Stimulated activated CD4-positive, alpha-beta T cell treated with anti-CD3 and anti-CD28 coated beads, TNF-alpha, amount 100 ng/mL, for 1 hour (primary cell): ENCODE results near the gene CDKL4.
"Not testable (repeated sequence)": the region's sequence is repeated elsewhere in the genome, so short reads cannot be mapped to it uniquely, and the experiment has no call there.

Source experiments
- DNase-seq, 3 donors: peaks; one replicate each; pipeline ENCODE4 v3.0.0-alpha.2; 2020; ENCODE audit warnings: low read depth in 3 of 3, low spot score in 1 of 3

The CDKL4 gene

DNA sequence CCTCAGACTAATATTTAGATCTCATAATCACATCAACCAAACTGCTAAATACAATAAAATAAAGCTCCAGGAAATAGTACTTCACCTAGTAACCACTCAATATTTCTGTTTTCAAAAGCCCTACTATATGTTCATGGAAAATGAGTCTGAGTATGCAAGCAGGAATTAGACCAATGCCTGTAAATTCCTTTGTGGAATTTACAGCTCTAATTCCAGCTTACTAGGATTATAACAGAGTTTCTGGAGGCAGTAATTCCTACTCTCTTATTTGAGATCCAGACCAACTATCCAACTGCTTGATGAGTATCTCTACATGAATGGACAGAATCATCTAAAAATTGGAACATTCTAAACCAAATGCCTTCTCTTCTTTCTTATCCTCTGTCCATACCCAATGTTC lies 11.6 kb downstream of the CDKL4 start:
- no peak for DNase-seq

DNA sequence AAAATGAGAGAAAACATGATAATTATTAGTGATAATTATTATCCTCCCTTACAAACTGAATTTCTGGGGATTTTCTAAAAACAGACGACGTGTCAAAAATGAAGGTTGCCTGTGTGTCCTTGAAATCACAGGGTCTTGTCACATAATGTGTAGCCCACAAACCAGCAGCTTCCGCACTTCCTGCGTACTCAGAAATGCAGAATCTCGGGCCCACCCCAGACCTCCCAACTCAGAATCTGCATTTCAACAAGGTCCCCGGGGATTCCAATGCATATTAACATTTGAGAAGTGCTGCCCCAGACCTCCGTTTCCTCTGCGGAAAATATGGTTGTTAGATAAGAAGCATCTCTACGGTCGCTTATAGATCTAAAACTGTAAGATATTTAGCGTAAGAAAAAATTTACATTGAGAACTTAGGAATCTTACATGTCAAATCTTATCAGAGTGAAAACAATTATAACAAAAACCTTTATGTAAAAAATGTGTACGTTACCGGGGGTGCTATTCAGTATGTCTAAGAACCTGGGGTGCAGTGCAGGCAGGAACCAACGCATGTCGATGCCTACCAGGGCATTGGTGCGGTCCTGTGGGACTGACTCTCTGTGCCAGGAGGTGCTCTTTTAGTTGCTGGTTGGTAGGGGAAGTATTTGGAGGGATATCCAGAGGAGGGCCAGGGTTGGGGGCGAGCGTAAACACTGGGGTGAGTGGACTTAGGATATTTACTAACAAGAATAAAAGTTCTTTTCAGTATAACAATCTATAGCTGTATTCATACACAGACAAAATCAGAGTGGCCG lies 15.2 kb downstream of the CDKL4 start:
- no peak for DNase-seq

DNA sequence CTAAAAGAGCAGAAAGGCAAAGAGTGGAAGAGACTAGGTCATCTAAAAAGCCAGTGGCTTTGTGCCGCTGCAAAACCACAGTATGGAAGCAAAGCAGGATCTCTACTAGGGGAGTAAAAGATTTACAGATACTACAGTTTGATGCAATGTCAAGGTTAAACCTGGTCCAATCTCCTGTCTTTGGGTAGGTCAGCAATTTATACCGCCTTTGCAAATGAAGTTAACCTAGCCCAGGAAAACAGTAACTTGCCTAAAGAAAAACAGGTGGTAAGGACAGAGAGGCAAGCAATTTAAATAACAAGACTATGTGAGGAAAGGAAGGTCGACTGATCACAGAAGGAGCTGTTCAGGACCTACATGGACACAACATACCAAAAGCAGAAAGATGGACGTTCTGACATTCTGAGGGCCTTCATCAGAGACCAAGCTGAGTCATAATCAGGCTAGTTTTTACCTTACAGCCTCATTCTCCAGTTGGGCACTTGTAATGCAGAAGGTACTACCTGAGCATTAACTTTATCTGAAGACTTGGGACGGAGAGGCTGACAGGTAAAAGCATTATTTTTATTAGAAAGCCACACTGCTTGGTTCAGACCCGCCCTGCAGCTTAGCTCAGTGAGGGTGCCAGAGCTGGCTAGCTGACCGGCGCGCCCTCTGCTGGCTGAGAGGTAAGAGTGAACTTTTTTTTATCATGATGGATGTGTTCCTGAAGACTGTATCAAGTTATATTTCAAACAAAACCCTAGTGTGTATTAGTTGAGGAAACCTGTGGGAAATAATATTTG lies 15.9 kb downstream of the CDKL4 start:
- DNase-seq = peak; percentile 59 to 79 (median 62)

DNA sequence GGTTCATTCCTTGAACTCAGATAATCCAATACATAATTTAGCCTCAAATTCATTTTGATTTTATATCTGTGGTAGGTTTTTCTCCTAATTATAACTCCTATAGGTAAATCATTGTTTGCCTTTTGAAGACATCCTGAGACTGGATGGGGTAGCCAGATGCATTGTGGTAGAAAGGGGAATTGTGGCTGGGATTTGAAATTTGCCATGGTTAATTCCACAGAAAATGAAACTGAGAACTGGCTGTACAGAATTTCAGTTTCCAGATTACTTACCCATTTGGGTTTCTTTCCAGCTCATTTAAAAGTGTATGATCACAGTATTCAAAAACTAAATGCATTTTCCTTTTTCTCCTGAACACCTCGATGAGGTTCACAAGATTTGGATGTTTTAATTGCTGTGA lies 18.2 kb downstream of the CDKL4 start:
- DNase-seq = no peak

DNA sequence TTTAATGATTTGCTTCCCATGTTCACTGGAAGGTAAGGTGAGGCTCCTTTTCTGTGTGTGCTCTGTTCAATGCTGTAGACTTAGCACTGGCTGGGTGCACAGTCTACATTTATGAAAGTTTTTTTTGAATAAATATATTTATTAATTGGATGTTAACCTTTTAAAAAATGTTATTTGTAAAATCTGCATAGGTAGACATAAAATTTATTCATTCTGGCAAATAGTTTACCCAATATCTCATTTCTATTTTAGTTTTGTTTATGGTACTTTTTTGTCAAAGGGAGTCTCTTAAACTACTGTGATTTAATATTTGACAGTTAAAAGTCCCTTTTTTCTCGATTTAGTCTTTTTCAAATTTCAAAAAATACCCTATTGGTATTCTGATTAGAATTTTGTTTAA lies 19.9 kb downstream of the CDKL4 start:
- DNase-seq = no peak

DNA sequence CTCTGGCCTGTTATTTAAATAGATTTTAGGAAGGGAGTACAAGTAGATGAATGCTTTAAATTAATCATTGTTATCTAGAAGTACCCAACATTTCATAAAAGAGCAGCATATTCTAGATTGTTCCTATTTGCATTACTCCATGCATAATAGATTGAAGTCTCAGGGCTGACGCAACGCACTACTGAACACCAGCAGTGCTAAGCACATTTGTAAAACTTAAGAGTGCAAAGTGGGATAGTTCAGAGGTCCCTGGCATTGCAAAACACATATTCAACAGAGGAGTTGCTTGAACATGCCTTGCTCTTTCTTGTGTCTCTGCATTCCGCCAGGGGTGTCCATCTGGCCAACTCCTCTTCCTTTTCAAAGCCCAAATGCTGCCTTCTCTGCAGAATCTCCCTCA lies 22.3 kb downstream of the CDKL4 start:
- DNase-seq = no peak

DNA sequence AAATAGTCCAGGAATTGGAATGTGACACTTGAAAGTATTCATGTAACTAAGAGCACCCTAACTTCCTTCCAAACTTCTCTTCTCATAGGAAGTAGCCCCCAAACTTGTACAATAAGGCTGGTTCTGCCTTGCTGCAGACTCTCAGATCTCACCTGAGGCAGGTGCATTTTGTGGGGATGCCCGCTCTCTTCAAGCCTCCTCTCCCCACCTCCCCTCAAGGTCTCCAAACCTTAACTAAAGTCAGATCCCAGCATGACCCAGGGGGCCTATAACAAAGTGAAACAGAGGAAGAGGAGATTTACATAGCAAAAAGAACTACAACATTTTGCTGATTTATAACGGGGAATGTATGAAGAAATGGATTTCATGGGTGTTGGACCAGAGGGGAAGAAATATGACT lies 23.6 kb downstream of the CDKL4 start:
- DNase-seq = no peak

DNA sequence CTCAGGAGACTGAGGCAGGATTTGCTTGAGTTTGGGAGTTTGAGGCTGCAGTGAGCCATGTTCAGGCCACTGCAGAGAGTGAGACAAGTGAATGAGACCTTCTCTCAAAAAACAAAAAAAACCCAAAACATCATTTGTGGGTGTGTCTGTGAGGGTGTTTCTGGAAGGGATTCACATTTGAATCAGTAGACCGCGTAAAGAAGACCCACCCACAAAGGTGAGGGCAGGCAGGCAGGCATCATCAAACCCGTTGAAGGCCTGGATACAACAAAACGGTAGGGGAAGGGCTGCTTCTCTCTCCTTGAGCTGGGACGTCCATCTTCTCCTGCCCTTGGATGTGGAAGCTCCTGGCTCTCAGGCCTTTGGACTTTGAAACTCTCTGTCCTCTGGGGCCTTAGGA lies 25.4 kb downstream of the CDKL4 start:
- no peak for DNase-seq

DNA sequence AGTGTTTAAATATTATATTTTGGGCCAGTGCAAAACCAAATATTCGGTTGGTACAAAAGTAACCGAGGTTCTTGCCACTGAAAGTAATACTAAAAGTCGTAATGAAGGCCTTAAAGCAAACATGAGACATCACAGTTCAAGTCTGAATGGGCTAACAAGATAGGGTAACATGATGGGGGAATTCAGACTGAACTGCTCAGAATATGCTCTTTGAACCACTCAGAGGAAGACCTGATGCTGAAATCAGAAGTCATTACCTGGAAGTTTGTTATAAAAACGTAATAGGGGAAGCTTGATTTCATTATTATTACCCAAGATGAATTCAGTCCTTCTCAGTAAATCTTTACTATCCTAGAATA lies 26.6 kb downstream of the CDKL4 start:
- DNase-seq = no peak

DNA sequence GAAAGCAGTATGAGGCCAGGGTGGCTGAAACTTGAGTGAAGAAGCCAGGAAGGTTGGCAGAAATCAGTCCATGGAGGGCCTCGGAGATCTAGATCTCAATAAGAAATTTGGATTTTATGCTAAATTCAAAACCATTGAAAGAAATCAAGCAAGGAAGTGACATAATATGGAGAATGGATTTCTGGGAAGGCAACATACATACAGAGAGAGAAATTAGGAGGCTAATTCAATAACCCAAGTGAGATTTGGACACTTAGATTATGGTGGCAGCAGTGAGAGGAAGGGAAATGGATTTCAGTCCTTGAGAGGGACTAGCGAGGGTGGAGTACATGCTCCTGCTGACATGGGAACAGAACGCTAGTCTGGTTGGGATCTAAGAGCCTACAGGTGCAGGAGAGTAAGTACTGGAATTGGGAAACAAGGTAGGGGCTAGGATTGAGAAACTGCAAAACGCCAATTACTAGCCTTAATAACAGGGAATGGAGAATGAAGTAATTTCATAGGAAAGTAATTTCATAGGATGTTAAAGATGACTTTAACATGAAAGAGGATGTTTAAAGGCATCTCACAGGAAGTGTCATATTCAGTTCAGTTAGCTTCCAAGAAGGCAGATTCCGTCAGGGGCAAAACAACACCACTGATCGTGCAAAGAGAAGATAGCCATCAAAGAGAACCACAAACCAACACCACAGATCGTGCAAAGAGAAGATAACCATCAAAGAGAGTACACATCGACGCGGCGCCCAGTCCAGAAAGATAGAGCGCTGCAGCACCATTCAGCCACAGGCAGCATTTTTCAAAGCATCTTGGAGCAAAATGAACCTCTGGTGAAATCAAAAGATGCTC lies 27.2 kb downstream of the CDKL4 start:
- peak; percentile 9 to 57 (median 29) for DNase-seq

DNA sequence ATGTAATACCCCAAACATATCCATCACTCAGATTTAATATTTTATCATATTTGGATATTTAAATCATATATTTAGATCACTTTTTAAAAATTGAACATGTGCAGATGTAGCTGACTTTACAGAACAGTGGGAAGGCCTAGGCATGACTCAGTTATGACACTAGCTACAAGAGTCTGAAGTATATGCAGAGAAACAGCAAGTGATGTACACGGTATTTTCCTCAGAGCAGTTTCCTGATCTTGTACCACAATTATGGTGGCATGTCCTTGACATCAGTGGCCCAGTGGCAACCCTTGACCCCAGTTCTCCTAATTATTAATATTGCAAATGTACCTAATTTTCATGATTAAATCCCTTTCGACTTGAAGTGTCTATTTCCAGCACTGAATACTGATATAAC lies 28.2 kb downstream of the CDKL4 start:
- no peak for DNase-seq

DNA sequence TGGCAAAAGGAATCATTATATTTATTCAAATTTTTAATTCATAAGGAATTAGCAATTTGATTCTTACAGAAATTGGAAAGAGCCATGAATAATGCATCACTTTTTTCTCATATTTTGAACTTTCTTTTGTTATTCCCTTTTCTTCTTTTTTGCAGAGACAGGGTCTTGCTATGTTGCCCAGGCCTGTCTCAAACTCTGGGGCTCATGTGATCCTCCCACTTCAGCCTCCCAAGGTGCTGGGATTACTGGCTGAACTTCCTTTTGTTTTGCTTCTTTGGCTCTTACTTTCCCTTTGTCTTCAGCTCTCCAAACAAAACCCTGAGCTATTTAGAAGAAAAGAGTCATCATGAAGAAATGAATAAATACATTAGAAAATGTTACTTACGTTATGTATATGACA lies 30.8 kb downstream of the CDKL4 start:
- DNase-seq = no peak

DNA sequence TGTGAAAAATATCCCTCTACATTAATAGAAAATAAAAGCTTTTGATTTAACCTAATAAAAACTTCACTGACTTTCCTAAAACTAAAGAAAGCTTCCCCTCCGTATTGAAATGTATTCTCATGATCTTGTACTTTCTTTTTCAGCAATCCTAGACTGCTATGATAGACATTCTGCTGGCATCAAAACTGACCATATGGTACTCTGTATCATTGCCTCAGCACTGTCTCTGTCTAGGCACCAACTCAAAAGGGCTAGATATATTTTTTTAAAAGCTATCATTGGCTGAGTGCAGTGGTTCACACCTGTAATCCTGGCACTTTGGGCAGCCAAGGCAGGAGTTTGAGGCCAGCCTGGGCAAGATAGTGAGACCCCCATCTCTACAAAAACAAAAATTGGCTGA lies 32.9 kb downstream of the CDKL4 start:
- DNase-seq = no peak

DNA sequence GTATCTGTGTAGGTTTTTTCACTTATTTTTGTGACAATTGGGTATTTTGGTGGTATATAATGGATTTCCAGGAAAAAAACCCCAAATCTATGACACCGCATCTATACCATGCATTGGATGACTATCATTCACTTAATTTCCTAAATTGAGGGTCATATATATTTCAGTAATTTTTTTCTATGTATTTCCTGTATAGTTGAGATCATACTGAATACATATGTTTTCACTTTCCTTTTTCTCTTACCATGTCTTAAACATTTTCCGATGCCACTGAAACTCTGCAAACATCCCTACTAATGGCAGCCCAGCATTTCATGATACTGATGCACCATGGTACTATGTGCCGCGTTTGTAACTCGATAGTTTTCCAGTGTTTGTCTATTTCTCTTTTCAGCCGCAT lies 40.4 kb downstream of the CDKL4 start:
- DNase-seq = no peak

DNA sequence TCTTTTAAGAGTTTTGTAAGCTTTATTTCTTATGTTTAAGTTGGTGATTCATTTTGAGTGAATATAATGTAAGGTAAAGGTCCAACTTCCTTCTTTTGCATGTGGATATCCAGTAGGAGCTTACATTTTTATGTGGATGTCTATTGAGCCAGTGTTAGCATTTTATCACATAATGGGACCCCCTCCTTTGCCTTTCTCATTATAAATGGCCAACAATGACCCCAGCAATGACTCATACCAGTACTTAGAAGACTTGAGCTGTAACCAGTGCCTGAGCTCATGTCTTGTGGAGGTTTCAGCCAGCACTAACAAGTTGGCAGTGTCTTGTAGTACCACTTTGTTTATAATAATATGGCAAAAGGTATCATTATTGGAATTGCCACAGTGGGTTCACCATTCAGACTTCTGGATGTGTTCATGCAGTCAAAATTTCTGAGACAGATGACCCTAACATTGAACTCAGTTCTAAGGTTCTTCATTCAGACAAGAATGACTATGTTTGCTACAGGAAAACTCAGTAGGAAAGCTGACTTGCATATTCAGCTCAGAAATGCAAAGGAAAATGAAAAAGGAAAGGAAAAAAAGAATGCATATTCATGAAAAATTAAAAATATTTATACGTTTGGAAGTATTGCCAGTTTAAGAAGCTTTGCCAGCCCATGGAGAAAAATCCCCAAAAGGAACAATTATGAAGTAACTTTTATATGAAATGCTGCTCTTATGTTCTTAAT lies 41.0 kb downstream of the CDKL4 start:
- DNase-seq = no peak

DNA sequence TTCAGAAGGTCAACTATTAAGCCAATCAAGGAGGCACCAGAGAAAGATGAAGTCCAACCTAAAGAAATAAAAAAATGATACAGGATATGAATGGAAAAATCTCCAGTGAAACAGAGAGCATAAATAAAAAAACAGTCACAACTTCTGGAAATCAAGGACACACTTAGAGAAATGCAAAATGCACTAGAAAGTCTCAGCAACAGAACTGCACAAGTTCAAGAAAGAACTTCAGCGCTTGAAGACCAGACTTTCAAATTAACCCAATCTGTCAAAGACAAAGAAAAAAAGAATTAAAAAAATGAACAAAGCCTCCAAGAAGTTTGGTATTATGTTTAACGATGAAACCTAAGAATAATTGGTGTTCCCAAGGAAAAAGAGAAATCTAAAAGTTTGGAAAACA lies 46.8 kb downstream of the CDKL4 start:
- DNase-seq = not testable (repeated sequence)

DNA sequence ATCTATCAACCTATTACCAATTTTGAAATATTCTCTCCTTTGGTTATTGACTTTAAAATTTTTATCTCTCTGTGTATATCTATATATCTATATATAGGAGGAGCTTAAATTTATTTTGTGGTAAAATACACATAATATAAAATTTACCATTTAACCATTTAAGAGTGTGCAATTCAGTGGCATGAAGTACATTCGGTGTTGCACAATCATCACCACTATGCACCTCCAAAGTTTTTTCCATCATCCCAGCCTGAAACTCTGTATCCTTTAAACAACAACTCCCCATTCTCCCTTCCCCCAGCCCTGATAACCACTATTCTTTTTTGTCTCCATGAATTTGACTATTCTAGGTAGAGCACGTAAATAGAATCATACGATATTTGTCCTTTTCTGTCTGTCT lies 49.1 kb downstream of the CDKL4 start:
- no peak for DNase-seq

DNA sequence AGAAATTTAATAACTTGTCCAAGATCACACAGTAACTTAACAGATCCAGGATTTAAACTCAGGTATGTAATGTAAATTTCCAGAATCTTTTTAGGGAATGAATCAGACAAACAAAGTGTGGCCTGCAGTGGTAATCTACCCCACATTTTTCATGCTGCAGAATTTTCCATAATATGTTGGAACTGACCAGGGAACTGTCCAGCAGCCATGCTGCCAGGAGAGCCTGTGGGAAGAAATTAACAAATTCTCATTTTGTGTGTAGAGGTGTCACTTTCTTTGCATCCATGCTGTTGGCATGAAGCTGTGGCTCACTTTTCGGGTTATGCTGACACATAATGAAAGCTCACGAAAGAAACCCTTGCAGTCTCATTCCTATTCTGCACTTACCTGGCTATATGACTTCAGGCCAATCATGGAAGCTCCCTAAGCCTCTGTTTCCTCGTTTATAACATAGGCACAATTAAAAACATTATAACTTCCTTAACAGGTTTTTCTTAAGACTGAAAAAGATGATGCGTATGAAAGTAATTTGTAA lies 54.7 kb downstream of the CDKL4 start:
- DNase-seq = no peak

DNA sequence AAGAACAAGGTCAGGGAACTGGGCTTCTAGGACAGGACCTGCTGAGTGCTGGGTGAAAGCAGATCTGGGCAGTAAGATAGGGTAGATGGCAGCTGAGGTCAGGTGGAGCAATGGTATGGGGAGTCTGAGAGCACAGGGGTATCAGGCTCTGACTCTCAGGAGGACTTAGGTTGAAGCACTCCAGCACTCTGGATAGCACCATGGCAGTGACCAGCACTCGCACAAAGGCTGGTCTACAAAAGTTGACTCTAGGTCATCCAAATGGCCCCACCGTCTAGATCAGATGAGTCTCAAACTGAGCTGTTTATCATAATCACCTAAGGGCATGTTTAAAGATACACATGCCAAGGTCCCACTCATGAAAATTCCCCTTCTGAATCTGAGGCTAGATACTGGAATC lies 60.1 kb downstream of the CDKL4 start:
- DNase-seq = no peak

DNA sequence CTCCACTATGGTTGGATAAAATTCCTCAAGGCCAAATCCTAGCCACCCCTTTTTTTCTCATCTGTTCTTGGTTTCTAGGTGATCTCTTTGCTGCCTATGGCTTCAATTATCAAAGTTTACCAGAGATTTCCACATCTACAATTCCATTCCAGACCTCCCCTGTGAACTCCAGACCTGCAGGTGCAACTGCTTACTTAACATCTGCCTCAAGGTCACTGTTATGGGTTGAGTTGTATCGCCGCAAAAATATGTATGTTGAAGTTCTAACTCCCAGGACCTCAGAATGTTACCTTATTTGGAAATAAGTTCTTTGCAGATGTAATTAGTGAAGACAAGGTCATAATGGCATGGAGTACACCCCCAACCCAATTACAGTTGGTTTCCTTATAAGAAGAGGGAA lies 62.5 kb downstream of the CDKL4 start:
- no peak for DNase-seq
